Endothelial cell of umbilical vein (primary cell): ENCODE measurements around the gene SH3PXD2B. TPM values are rescaled to one million over a fixed set of nuclear protein-coding genes. Genes with fewer than 3 reads are reported as not detected.

Source experiments
- BruUV-seq: library from RNA; stranded (reverse); fragments of 400-500 nt; replicated peaks from 2 replicates; lab custom pipeline; 2021; lab: Mats Ljungman, UMichigan
- CTCF ChIA-PET: fragments of 300-600, 350-600 bp; sonication (Branson Sonifier 250); formaldehyde crosslinking; loops from one replicate; lab custom pipeline; 2021; ENCODE audit warnings: antibody characterized with exemption, inconsistent platforms; lab: Charles Lee
- POLR2A ChIA-PET: fragments of 300-600, 350-600 bp; sonication (Branson Sonifier 250); formaldehyde crosslinking; loops from one replicate; lab custom pipeline; 2021; ENCODE audit warnings: antibody characterized with exemption, inconsistent platforms; lab: Charles Lee
- DNase-seq: peaks from one replicate; pipeline ENCODE4 v3.0.0-alpha.2; 2011; ENCODE audit warnings: low read depth, low spot score
- FAIRE-seq: peaks from 2 replicates; lab custom pipeline; 2011; peaks lifted over from hg19 to GRCh38; lab: Jason Lieb, UNC
- H2AFZ ChIP-seq: 2 replicates; pipeline ENCODE4 v1.6.0; 2012; ENCODE audit warnings: low read depth, low read length, control low read depth, inconsistent platforms
- H3K27ac ChIP-seq: 2 replicates; pipeline ENCODE4 v1.5.1; 2011; ENCODE audit warnings: low read depth, mild to moderate bottlenecking, control low read depth, low read length, moderate library complexity; ENCODE audit not compliant: insufficient read depth
- H3K27me3 ChIP-seq, 2 experiments: 2 replicates each; pipeline versions ENCODE4 v1.6.0 to v1.6.1; 2011; ENCODE audit warnings: low read length in 2 of 2, mixed read lengths in 1 of 2; ENCODE audit not compliant: control insufficient read depth in 2 of 2, insufficient read depth in 2 of 2
- H3K36me3 ChIP-seq, 2 experiments: 2 replicates in 1 of 2; 3 replicates in 1 of 2; pipeline ENCODE4 v1.5.1; 2011; ENCODE audit warnings: low read length in 2 of 2, mild to moderate bottlenecking in 1 of 2, moderate library complexity in 1 of 2; ENCODE audit not compliant: control insufficient read depth in 2 of 2, insufficient read depth in 2 of 2; ENCODE audit errors: extremely low read depth in 1 of 2
- H3K4me1 ChIP-seq: 3 replicates; pipeline ENCODE4 v1.5.1; 2011; ENCODE audit warnings: mild to moderate bottlenecking, low read length; ENCODE audit not compliant: control insufficient read depth, insufficient read depth; ENCODE audit errors: extremely low read depth
- H3K4me2 ChIP-seq: 2 replicates; pipeline ENCODE4 v1.6.1; 2011; ENCODE audit warnings: low read length, control low read depth, mixed read lengths; ENCODE audit not compliant: insufficient read depth
- H3K4me3 ChIP-seq, 3 experiments: fragments of 200-600 bp in 1 of 3; sonication (generic), shearing (Covaris generic) in 1 of 3; replicated peaks in 1 of 3; 2 replicates each; pipeline ENCODE4 v1.5.1; 2011 to 2016; ENCODE audit warnings: control low read depth in 3 of 3, low read length in 3 of 3, mild to moderate bottlenecking in 2 of 3, inconsistent platforms in 1 of 3, low read depth in 1 of 3, moderate library complexity in 1 of 3; ENCODE audit not compliant: insufficient read depth in 1 of 3
- H3K79me2 ChIP-seq: 2 replicates; pipeline ENCODE4 v1.6.0; 2012; ENCODE audit warnings: low read length, inconsistent platforms; ENCODE audit not compliant: control insufficient read depth, insufficient read depth
- H3K9ac ChIP-seq: replicated peaks from 2 replicates; pipeline ENCODE3; 2011; ENCODE audit warnings: low read length, control low read depth; ENCODE audit not compliant: insufficient read depth; ENCODE audit errors: extremely low read depth
- H3K9me1 ChIP-seq: replicated peaks from 3 replicates; pipeline ENCODE4 v1.6.0; 2011; ENCODE audit warnings: mild to moderate bottlenecking, low read length; ENCODE audit not compliant: control insufficient read depth, insufficient read depth; ENCODE audit errors: extremely low read depth
- H3K9me3 ChIP-seq: replicated peaks from 2 replicates; pipeline ENCODE4 v1.5.1; 2012; ENCODE audit warnings: low read length, inconsistent platforms; ENCODE audit not compliant: control insufficient read depth, insufficient read depth
- H4K20me1 ChIP-seq: replicated peaks from 2 replicates; pipeline ENCODE3; 2011; ENCODE audit warnings: mild to moderate bottlenecking, low read length; ENCODE audit not compliant: control insufficient read depth, insufficient read depth; ENCODE audit errors: extremely low read depth
- CTCF ChIP-seq, 2 donors: IDR thresholded peaks; 1 replicate in 1 of 2; 2 replicates in 1 of 2; pipeline ENCODE4 v1.5.1; 2011; ENCODE audit warnings: low read length in 2 of 2, mild to moderate bottlenecking in 2 of 2, moderate library complexity in 2 of 2, control low read depth in 1 of 2, inconsistent platforms in 1 of 2, low read depth in 1 of 2; ENCODE audit not compliant: insufficient read depth in 1 of 2; ENCODE audit errors: extremely low read depth in 1 of 2
- EZH2 ChIP-seq: IDR thresholded peaks from 2 replicates; pipeline ENCODE4 v1.6.1; 2012; ENCODE audit warnings: borderline replicate concordance, low read depth, mild to moderate bottlenecking, moderate library complexity, low read length, inconsistent platforms; ENCODE audit not compliant: severe bottlenecking
- FOS ChIP-seq: IDR thresholded peaks from 2 replicates; pipeline ENCODE4 v1.6.1; 2011; ENCODE audit warnings: mild to moderate bottlenecking, low read length, moderate library complexity, borderline replicate concordance; ENCODE audit not compliant: insufficient read depth
- GATA2 ChIP-seq: IDR thresholded peaks from 2 replicates; pipeline ENCODE4 v1.7.0; 2011; ENCODE audit warnings: low read depth, mild to moderate bottlenecking, moderate library complexity, mixed read lengths, low read length; ENCODE audit not compliant: insufficient read length, insufficient read depth
- JUN ChIP-seq: IDR thresholded peaks from 2 replicates; pipeline ENCODE4 v1.6.1; 2011; ENCODE audit warnings: borderline replicate concordance, low read depth; ENCODE audit not compliant: insufficient read length, insufficient read depth
- MAX ChIP-seq: IDR thresholded peaks from 2 replicates; pipeline ENCODE4 v1.6.1; 2011; ENCODE audit not compliant: insufficient read depth, insufficient read length
- MYC ChIP-seq: IDR thresholded peaks from one replicate; pipeline ENCODE4 v1.6.1; 2011; ENCODE audit warnings: mild to moderate bottlenecking, low read depth, low read length
- POLR2A ChIP-seq: IDR thresholded peaks from 2 replicates; pipeline ENCODE4 v1.6.1; 2012; ENCODE audit warnings: low read depth, mild to moderate bottlenecking, control low read depth, low read length
- POLR2AphosphoS5 ChIP-seq: IDR thresholded peaks from 2 replicates; pipeline ENCODE4 v1.6.1; 2012; ENCODE audit warnings: low read depth, mild to moderate bottlenecking, control low read depth, low read length, moderate library complexity; ENCODE audit not compliant: insufficient read depth
- dilution Hi-C: fragments of 300-500 bp; cut with MboI; formaldehyde crosslinking; loops from one replicate; pipeline ENCODE4 v1.15.0; 2019; ENCODE audit warnings: low sequenced_read_pairs; ENCODE audit not compliant: extremely low pct_ligation_motif_present
- intact Hi-C: fragments of 100-400 bp; cut with micrococcal nuclease; formaldehyde crosslinking; loops from one replicate; pipeline ENCODE4 v1.10.0; 2022
- polyA plus RNA-seq, 4 experiments: library from polyadenylated mRNA; depleted of rRNA in 3 of 4; stranded (reverse) in 3 of 4; unstranded in 1 of 4; fragments of >200 nt; gene quantifications; 2 replicates each; pipeline versions ENCODE4 v1.2.1 to v1.2.3, GENCODE V29; 2011 to 2012; ENCODE audit warnings: missing spikeins in 1 of 4
- total RNA-seq: library from RNA; stranded (reverse); gene quantifications from 2 replicates; pipeline ENCODE4 v1.2.3, GENCODE V29; 2021

SH3PXD2B gene
- total and polyA plus RNA-seq, 2 donors (not counting 3 experiments of a cell fraction or from before 2014, with no cell fraction given): 23.5 to 66.3 TPM

DNA sequence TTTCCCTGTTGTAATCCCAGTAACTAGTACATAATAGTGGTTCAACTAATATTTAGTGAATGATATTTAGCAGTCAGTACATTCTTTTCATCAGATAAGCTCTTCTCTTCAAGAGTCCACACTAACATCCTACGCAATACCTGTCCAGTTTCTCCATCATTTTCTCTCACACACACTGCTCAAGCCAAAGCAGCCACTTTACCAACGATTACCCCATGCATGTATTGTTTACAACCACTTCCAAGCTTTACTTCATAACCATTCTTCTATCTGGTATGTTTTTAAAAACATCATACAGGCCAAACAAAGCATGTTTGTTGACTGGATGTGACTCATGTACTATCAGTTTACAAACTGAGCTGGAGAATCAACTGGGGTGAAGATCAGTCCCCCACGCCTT lies 178.1 kb downstream of the SH3PXD2B start:
- Histone ChIP-seq H2AFZ (no peak overlapping the region), H3K4me1 (peaks cover 8% of the 10 kb centered on the region), H3K9me1 (no peaks in the 10 kb centered on the region), H3K4me3 (no peak overlapping the region), H3K9me3 (no peaks in the 10 kb centered on the region), H3K36me3 (no peaks in the 10 kb centered on the region), H3K27ac (no peak overlapping the region), H3K27me3 (no peaks in the 10 kb centered on the region), H3K9ac (no peak overlapping the region), H3K79me2 (peaks cover 89% of the 10 kb centered on the region), H3K4me2 (no peak overlapping the region), H4K20me1 (peaks cover 15% of the 10 kb centered on the region)
- TF ChIP-seq JUN (no peak), POLR2AphosphoS5 (no peak), MYC (no peak), POLR2A (no peak), MAX (no peak), EZH2 (no peak), FOS (no peak), GATA2 (no peak), CTCF (IDR thresholded peaks at IDR 0.05; ENCODE audit: extremely low read depth in 1 of 2, insufficient read depth in 1 of 2, low read depth in 1 of 2, low read length in 2 of 2) (no peak)
- ChIA-PET POLR2A (no interaction called here), CTCF (no interaction called here)
- no TSS peak for BruUV-seq
- intact Hi-C loops: no loop called here
- FAIRE-seq (no peak), DNase-seq (no peak)
- dilution Hi-C loops: no loop called here

Other genes with a start within 250 kb of the SH3PXD2B start
- gene UBTD2, start 170.8 kb downstream of the SH3PXD2B start, total RNA-seq: 21.6 and 22.6 TPM in 2 replicates
- 7.7 and 10.1 TPM in 2 replicates for gene UBTD2, start 170.8 kb downstream of the SH3PXD2B start, polyA plus RNA-seq
- gene NEURL1B, start 186.7 kb upstream of the SH3PXD2B start, total RNA-seq: 0.90 and 1.6 TPM in 2 replicates
- 0.40 and 0.44 TPM in 2 replicates for gene NEURL1B, start 186.7 kb upstream of the SH3PXD2B start, polyA plus RNA-seq